HG03469 (cell line): ENCODE measurements around the gene MORN4.

Experiments
- ATAC-seq: cut with Tn5 transposase; IDR thresholded peaks from one replicate; pipeline ENCODE4 v1.9.1; 2021; ENCODE audit warnings: mild to moderate bottlenecking, moderate library complexity, moderate number of reproducible peaks; ENCODE audit not compliant: unreplicated experiment

MORN4 gene

GRCh38 chr10:97575127-97575668, 58.1 kb downstream of the MORN4 start:
- ATAC-seq = no peak

GRCh38 chr10:97574374-97575126, 58.8 kb downstream of the MORN4 start:
- ATAC-seq = no peak

- ATAC-seq = no peak
Measured at GRCh38 chr10:97573672-97574071, 59.6 kb downstream of the MORN4 start.

GRCh38 chr10:97573021-97573420, 60.3 kb downstream of the MORN4 start:
- no peak for ATAC-seq

- ATAC-seq = no peak
Measured at GRCh38 chr10:97572214-97572989, 60.9 kb downstream of the MORN4 start, which contains the start of gene ANKRD2. Gene ANKRD2 (plus strand): TSS chr10:97572779. CDS start chr10:97572789, 10 bp downstream.

- ATAC-seq = no peak
Measured at GRCh38 chr10:97571622-97572021, 61.7 kb downstream of the MORN4 start.

- no peak for ATAC-seq
Measured at GRCh38 chr10:97570789-97571471, 62.4 kb downstream of the MORN4 start.

GRCh38 chr10:97570146-97570788, 63.0 kb downstream of the MORN4 start:
- ATAC-seq = no peak

GRCh38 chr10:97567891-97568290, 65.4 kb downstream of the MORN4 start:
- no peak for ATAC-seq

- ATAC-seq = no peak
Measured at GRCh38 chr10:97566336-97566996, 66.8 kb downstream of the MORN4 start.

- no peak for ATAC-seq
Measured at GRCh38 chr10:97564776-97565175, 68.5 kb downstream of the MORN4 start.
